ENCODE results near the gene RASGRF2. TPM values are rescaled to one million over a fixed set of nuclear protein-coding genes. Genes with fewer than 3 reads are reported as not detected.
A peak's percentile ranks its signal among the peaks of the same experiment; 100 is the strongest.
"Not testable (repeated sequence)": the region's sequence is repeated elsewhere in the genome, so short reads cannot be mapped to it uniquely, and the experiment has no call there.

Gene RASGRF2
- total RNA-seq, 1 experiment from 2014 or later: 0.18 TPM

- DNase-seq: peak; percentile 80
- Histone ChIP-seq H3K9me2 (replicated peaks; ENCODE audit: low read length) (no peaks in the 10 kb centered on the region), H3K9me3 (ENCODE audit: low read length) (no peaks in the 10 kb centered on the region), H3K36me3 (ENCODE audit: low read depth, low read length) (no peaks in the 10 kb centered on the region), H3K27me3 (ENCODE audit: low read length) (no peaks in the 10 kb centered on the region), H3K4me1 (ENCODE audit: insufficient read depth, low read length) (peaks cover 20% of the 10 kb centered on the region), H3F3A (ENCODE audit: low read length, unreplicated experiment) (no peaks in the 10 kb centered on the region), H2AFZ (ENCODE audit: low read length) (no peak overlapping the region), H3K9ac (ENCODE audit: low read length) (no peak overlapping the region), H3K27ac (ENCODE audit: low read length) (peak overlapping the region; percentile 46), H3K4me3 (ENCODE audit: low read length) (no peak overlapping the region), H3K79me2 (ENCODE audit: low read length) (peaks cover 41% of the 10 kb centered on the region), H3K4me2 (ENCODE audit: low read length) (peak overlapping the region; percentile 50), H4K20me1 (ENCODE audit: low read length) (no peaks in the 10 kb centered on the region)
- ATAC-seq: peak; percentile 97
- ChIA-PET POLR2A (ENCODE audit: unreplicated experiment) (no interaction called here), CTCF (interaction anchor here (0.5 kb wide), 1 partner anchor 31 kb away, joined by 3 read pairs; no protein-coding TSS in a partner anchor)
- intact Hi-C loops (cut with micrococcal nuclease): no loop called here
- BruUV-seq (replicated peaks): no TSS peak
- TF ChIP-seq CTCF (conservative IDR thresholded peaks at IDR 0.05; ENCODE audit: low read depth, low read length) (no peak), EZH2 (IDR thresholded peaks at IDR 0.05; ENCODE audit: low read length, unreplicated experiment) (no peak), EZH2phosphoT487 (IDR thresholded peaks at IDR 0.05; ENCODE audit: borderline replicate concordance, low read length) (no peak)
These were observed 308.5 kb downstream of the RASGRF2 start for GRCh38 chr5:81268521-81269196.

DNA sequence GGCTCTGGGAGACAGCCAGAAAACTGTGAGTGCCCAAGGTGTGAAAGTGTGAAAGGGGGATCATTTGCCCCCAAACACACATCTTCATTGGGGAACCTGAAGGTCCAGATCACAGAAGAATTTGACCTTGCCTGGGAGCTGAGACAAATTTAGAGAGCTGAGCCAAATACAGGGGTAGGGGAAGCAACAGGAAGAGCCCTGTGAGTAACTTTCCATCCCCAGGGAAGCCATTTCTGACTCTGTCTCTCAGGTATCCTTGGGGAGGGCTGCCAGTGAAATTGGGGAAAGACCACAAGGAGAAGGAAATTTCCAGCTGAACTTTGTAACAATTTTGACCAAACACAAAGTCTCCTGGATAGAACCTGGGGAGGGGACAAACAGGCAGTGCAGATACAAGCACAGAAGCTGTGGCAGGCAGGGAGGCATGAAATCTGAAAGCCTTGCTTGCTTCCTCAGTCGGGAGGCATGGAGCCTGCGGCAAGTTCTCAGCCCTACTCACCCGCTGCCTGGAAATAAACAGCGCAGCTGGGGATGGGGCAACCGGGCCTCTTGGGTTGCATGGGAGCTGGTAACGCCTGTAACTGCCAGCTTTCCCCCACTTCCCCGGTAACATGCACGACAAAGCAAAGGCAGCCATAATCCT lies 309.7 kb downstream of the RASGRF2 start:
- no peak overlapping the region for H3K4me3 ChIP-seq (ENCODE audit: low read length)
- H3K4me2 ChIP-seq (ENCODE audit: low read length): no peak overlapping the region
- ATAC-seq: peak; percentile 25
- H3K4me1 ChIP-seq (ENCODE audit: insufficient read depth, low read length): peaks cover 20% of the 10 kb centered on the region
- H3K36me3 ChIP-seq (ENCODE audit: low read depth, low read length): no peaks in the 10 kb centered on the region
- H3K9ac ChIP-seq (ENCODE audit: low read length): no peak overlapping the region
- H3K9me2 ChIP-seq (replicated peaks; ENCODE audit: low read length): no peaks in the 10 kb centered on the region
- ChIA-PET POLR2A (ENCODE audit: unreplicated experiment) (no interaction called here), CTCF (no interaction called here)
- H2AFZ ChIP-seq (ENCODE audit: low read length): no peak overlapping the region
- intact Hi-C loops (cut with micrococcal nuclease): no loop called here
- DNase-seq: peak; percentile 7
- H4K20me1 ChIP-seq (ENCODE audit: low read length): no peaks in the 10 kb centered on the region
- H3K27me3 ChIP-seq (ENCODE audit: low read length): no peaks in the 10 kb centered on the region
- BruUV-seq (replicated peaks): no TSS peak
- TF ChIP-seq EZH2phosphoT487 (IDR thresholded peaks at IDR 0.05; ENCODE audit: borderline replicate concordance, low read length): no peak
- no peak for TF ChIP-seq EZH2 (IDR thresholded peaks at IDR 0.05; ENCODE audit: low read length, unreplicated experiment)
- no peak for TF ChIP-seq CTCF (conservative IDR thresholded peaks at IDR 0.05; ENCODE audit: low read depth, low read length)
- peaks cover 41% of the 10 kb centered on the region for H3K79me2 ChIP-seq (ENCODE audit: low read length)
- 0 out of 2 replicates have a peak overlapping the region, but pooled peaks have one; percentile 46 for H3K27ac ChIP-seq (ENCODE audit: low read length)
- H3F3A ChIP-seq (ENCODE audit: low read length, unreplicated experiment): no peaks in the 10 kb centered on the region
- no peaks in the 10 kb centered on the region for H3K9me3 ChIP-seq (ENCODE audit: low read length)

- peaks cover 41% of the 10 kb centered on the region for H3K79me2 ChIP-seq (ENCODE audit: low read length)
- intact Hi-C loops (cut with micrococcal nuclease); H4K20me1 ChIP-seq (ENCODE audit: low read length); CTCF ChIA-PET; H3K27ac ChIP-seq (ENCODE audit: low read length); H3K4me2 ChIP-seq (ENCODE audit: low read length); H3K27me3 ChIP-seq (ENCODE audit: low read length); H3K9me3 ChIP-seq (ENCODE audit: low read length); ATAC-seq; H3K9ac ChIP-seq (ENCODE audit: low read length); H3K36me3 ChIP-seq (ENCODE audit: low read depth, low read length); H3K4me3 ChIP-seq (ENCODE audit: low read length); DNase-seq; BruUV-seq (replicated peaks); H3F3A ChIP-seq (ENCODE audit: low read length, unreplicated experiment); H2AFZ ChIP-seq (ENCODE audit: low read length); H3K9me2 ChIP-seq (replicated peaks; ENCODE audit: low read length): not testable (repeated sequence)
- H3K4me1 ChIP-seq (ENCODE audit: insufficient read depth, low read length): peaks cover 20% of the 10 kb centered on the region
- POLR2A ChIA-PET (ENCODE audit: unreplicated experiment): interaction anchor here (0.6 kb wide), 1 partner anchor 29 kb away, joined by 6 read pairs; no protein-coding TSS in a partner anchor
These were observed 310.3 kb downstream of the RASGRF2 start for GRCh38 chr5:81270394-81271027.

All from PC-3 (cell line).